ENCODE results near the gene ALKBH8.
"Not testable (repeated sequence)": the region's sequence is repeated elsewhere in the genome, so short reads cannot be mapped to it uniquely, and the experiment has no call there.

ALKBH8 gene

DNA sequence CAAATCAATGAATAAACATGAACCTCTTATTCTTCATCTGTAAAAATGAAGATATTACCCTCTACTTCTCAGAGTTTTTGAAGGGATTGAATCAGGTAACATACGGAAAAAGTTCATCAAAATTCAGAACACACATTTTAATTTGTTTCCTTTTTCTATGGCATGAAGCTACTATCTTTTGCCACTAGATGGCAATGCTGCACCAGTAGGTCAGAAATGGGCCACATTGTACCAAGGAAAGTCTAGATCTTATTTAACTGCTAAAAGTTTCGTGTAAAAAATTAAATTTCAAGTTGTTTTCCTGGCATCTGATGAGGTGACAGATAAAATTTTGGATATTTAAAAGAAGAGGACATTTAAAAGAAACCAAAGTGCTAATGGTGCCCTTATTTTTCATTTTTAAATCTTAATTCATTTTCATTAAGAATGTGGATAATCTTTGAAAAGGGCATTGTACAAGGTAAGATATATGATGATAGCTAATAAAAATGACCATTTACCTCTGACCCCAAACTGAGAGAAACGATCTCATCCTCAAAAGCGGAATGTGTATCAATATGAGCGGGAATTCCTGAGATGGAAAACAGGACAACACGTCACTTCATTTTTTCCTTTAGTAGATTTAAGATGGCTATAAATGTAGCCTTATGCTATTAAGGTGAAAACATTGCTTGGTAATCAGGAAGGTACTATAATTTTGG, 16.1 kb downstream of the ALKBH8 start:
- H3K4me3 ChIP-seq (ENCODE audit: control insufficient read depth, low read depth, low read length) = no peak overlapping the region
- DNase-seq (ENCODE audit: low read depth) = no peak
- TF ChIP-seq, protein P1, sequence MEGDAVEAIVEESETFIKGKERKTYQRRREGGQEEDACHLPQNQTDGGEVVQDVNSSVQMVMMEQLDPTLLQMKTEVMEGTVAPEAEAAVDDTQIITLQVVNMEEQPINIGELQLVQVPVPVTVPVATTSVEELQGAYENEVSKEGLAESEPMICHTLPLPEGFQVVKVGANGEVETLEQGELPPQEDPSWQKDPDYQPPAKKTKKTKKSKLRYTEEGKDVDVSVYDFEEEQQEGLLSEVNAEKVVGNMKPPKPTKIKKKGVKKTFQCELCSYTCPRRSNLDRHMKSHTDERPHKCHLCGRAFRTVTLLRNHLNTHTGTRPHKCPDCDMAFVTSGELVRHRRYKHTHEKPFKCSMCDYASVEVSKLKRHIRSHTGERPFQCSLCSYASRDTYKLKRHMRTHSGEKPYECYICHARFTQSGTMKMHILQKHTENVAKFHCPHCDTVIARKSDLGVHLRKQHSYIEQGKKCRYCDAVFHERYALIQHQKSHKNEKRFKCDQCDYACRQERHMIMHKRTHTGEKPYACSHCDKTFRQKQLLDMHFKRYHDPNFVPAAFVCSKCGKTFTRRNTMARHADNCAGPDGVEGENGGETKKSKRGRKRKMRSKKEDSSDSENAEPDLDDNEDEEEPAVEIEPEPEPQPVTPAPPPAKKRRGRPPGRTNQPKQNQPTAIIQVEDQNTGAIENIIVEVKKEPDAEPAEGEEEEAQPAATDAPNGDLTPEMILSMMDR (IDR thresholded peaks at IDR 0.05; ENCODE audit: control insufficient read depth, insufficient read depth, low read depth, low read length, missing control alignments) = peak; percentile 83

DNA sequence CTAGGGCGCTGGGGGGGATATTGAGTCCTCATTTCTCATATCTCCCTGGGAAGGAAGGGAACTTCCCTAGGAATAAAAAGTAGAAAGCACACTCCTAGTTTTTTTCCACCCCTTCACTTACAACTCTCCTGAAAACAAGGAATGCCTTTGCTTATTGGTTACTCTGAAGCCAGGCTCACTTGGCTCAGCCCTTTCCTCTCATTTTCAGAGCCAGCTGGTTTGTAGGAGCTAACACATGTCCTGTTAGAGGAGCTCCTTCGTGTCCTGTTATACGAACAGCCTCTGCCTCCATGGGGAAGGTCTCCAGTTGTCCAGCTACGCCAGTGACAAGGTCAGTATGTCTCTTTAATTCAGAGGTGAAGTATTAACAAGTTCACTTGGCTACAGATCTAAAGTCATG, 17.6 kb downstream of the ALKBH8 start:
- no peak overlapping the region for H3K4me3 ChIP-seq (ENCODE audit: control insufficient read depth, low read depth, low read length)
- TF ChIP-seq, protein P1 (IDR thresholded peaks at IDR 0.05; ENCODE audit: control insufficient read depth, insufficient read depth, low read depth, low read length, missing control alignments) = no peak
- DNase-seq (ENCODE audit: low read depth) = no peak

DNA sequence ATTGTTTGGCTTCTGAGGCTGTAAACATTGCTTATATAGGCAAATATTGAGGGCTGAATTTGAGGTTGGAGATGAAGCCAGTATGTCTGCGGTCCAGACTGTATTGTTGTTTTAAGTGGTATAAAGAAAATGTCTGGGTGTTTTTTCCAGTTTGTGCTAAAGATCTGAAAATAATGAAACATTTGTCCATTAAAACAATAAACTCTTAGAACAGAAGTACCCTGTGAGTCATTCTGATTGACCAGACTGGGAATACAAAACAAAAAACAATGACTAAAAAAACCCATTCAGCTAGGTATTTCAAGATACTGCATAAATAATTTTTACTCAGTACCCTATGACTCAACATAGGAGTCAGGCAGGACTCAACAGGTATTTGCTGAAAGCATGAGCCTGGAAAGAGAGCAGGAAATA, 20.4 kb downstream of the ALKBH8 start:
- no peak overlapping the region for H3K4me3 ChIP-seq (ENCODE audit: control insufficient read depth, low read depth, low read length)
- TF ChIP-seq, protein P1 (IDR thresholded peaks at IDR 0.05; ENCODE audit: control insufficient read depth, insufficient read depth, low read depth, low read length, missing control alignments) = no peak
- DNase-seq (ENCODE audit: low read depth) = no peak

DNA sequence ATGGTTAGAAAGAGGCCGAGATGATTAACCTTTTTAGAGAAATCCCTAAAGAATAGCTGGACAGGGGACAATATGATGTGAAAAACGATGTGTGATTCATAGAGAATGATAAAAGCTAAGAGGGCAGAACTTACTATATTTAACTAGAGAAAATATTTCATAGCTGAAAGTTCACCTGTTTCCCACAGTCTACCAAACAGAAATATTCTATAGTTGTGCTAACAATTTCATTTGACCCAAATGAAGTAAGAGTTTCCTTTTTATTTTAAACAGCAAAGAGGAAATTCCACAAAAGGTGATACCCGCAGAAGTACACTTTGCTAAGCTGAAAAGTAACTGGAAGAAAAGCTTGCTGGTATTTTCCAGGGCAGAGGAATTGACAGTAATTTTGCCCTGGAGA, 26.7 kb downstream of the ALKBH8 start:
- TF ChIP-seq, protein P1 (IDR thresholded peaks at IDR 0.05; ENCODE audit: control insufficient read depth, insufficient read depth, low read depth, low read length, missing control alignments) = no peak
- H3K4me3 ChIP-seq (ENCODE audit: control insufficient read depth, low read depth, low read length) = no peak overlapping the region
- DNase-seq (ENCODE audit: low read depth) = no peak

DNA sequence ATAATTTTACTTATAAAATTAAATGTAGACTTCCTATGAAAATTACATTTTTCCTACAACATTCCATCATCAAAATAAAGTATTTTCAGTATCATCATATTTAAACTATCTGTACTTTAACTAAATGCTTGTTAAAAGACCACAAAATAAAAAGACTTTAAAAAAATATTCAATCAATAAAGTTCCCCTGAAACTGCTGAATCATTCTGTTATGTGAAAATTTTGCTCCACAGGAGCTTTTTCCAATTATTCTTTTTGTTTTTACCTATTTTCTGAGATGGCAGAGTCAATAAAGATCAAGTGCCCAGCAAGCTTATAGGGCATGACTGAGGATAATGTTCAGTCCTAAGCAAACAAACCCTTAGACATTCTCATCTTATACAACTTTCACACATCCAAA, 27.3 kb downstream of the ALKBH8 start:
- TF ChIP-seq, protein P1 (IDR thresholded peaks at IDR 0.05; ENCODE audit: control insufficient read depth, insufficient read depth, low read depth, low read length, missing control alignments) = no peak
- DNase-seq (ENCODE audit: low read depth) = no peak
- no peak overlapping the region for H3K4me3 ChIP-seq (ENCODE audit: control insufficient read depth, low read depth, low read length)

DNA sequence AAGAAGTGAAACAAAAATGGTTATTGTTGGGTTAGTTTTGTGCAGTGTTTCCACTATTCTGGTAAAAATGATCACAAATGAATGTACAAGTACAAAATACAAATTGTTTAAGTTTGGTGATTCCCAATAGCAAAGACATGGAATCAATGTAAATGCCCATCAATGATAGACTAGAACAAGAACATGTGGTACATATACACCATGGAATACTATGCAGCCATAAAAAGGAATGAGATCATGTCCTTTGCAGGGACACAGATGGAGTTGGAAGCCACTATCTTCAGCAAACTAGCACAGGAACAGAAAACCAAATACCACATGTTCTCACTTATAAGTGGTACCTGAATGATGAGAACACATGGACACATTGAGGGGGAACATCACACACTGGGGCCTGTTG, 28.4 kb downstream of the ALKBH8 start:
- not testable (repeated sequence) for H3K4me3 ChIP-seq (ENCODE audit: control insufficient read depth, low read depth, low read length); DNase-seq (ENCODE audit: low read depth)

DNA sequence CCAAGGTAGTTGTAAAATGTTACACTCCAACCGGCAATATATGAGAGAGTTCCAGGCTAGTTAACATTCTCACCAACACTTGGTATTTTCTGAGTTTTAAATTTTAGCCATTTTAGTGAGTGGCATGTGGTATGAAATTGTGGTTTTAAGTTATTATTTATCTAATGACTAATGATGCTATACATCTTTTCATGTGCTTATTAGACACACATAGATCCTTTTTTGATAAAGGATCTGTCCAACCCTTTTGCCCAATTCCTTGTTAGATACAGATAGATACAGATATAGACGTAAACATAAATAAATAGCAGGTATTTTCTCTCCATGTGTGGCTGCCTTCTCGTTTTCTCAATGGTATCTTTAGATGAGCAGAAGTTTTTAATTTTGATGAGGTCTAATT, 39.3 kb downstream of the ALKBH8 start:
- no peak for DNase-seq (ENCODE audit: low read depth)
- H3K4me3 ChIP-seq (ENCODE audit: control insufficient read depth, low read depth, low read length) = no peak overlapping the region
- TF ChIP-seq, protein P1 (IDR thresholded peaks at IDR 0.05; ENCODE audit: control insufficient read depth, insufficient read depth, low read depth, low read length, missing control alignments) = no peak
